ENCODE results near the gene CDC23. TPM values are rescaled to one million over a fixed set of nuclear protein-coding genes. Genes with fewer than 3 reads are reported as not detected.

The CDC23 gene
- total and polyA plus RNA-seq, 2 donors (not counting 1 experiment from before 2014, with no cell fraction given), result 11.8 to 35.4 TPM

- H3K9ac ChIP-seq (ENCODE audit: low read length), result no peak overlapping the region
- no peak overlapping the region for H3K27ac ChIP-seq (ENCODE audit: low read length in 2 of 2)
- no peak overlapping the region for H3K4me2 ChIP-seq (replicated peaks; ENCODE audit: low read depth, low read length, poor library complexity, severe bottlenecking)
- intact Hi-C loops (cut with micrococcal nuclease), result no loop called here
- ATAC-seq (ENCODE audit: low read depth), result no peak
- no peaks in the 10 kb centered on the region for H3K4me1 ChIP-seq (ENCODE audit: control insufficient read depth in 2 of 2, insufficient read depth in 2 of 2, low read length in 2 of 2)
- no peaks in the 10 kb centered on the region for H3K79me2 ChIP-seq (ENCODE audit: control insufficient read depth, insufficient read depth, low read length)
- DNase-seq, result no peak
- Mint-ChIP-seq H3K27me3 (peaks cover 26% of the 10 kb centered on the region), H3K4me1 (peaks cover 2% of the 10 kb centered on the region), H3K9me3 (ENCODE audit: insufficient read depth) (no peaks in the 10 kb centered on the region), H3K4me3 (no peak overlapping the region), H3K27ac (no peak overlapping the region)
- H4K20me1 ChIP-seq (ENCODE audit: control insufficient read depth, insufficient read depth, low read length, poor library complexity, severe bottlenecking), result no peaks in the 10 kb centered on the region
- H3K4me3 ChIP-seq (ENCODE audit: control extremely low read depth in 1 of 5, extremely low read depth in 1 of 5, insufficient read depth in 1 of 5, low read depth in 2 of 5, low read length in 4 of 5), result no peak overlapping the region
- ChIA-PET POLR2A (no interaction called here), CTCF (no interaction called here)
- no CpG with 5 or more reads among the region's 2 CpGs for WGBS (ENCODE audit: insufficient coverage)
- peaks cover 0 to 16% (median 9%) of the 10 kb centered on the region in 4 experiments for H3K27me3 ChIP-seq (replicated peaks in 1 of 4; ENCODE audit: control extremely low read depth in 1 of 4, control insufficient read depth in 3 of 4, insufficient read depth in 4 of 4, low read length in 3 of 4)
- TF ChIP-seq CTCF (IDR thresholded peaks at IDR 0.05), result no peak
- no peak for TF ChIP-seq EZH2 (IDR thresholded peaks at IDR 0.05; ENCODE audit: borderline replicate concordance, insufficient read depth, low read depth, low read length, poor library complexity, severe bottlenecking)
- H3K9me3 ChIP-seq (ENCODE audit: control extremely low read depth in 1 of 3, control insufficient read depth in 2 of 3, insufficient read depth in 1 of 3, low read length in 2 of 3), result no peaks in the 10 kb centered on the region
- H3K36me3 ChIP-seq (replicated peaks in 1 of 2; ENCODE audit: control extremely low read depth in 1 of 2, control insufficient read depth in 1 of 2, extremely low read depth in 1 of 2, insufficient read depth in 2 of 2, low read length in 1 of 2), result no peaks in the 10 kb centered on the region
- H2AFZ ChIP-seq (ENCODE audit: insufficient read depth, low read depth, low read length, poor library complexity, severe bottlenecking), result no peak overlapping the region
These were observed 21.5 kb upstream of the CDC23 start for GRCh38 chr5:138234651-138235050.

GRCh38 chr5:138233280-138233679 lies 20.2 kb upstream of the CDC23 start:
- Histone ChIP-seq H3K27ac (ENCODE audit: low read length in 2 of 2) (no peak overlapping the region), H3K4me3 (ENCODE audit: control extremely low read depth in 1 of 5, extremely low read depth in 1 of 5, insufficient read depth in 1 of 5, low read depth in 2 of 5, low read length in 4 of 5) (no peak overlapping the region), H3K36me3 (replicated peaks in 1 of 2; ENCODE audit: control extremely low read depth in 1 of 2, control insufficient read depth in 1 of 2, extremely low read depth in 1 of 2, insufficient read depth in 2 of 2, low read length in 1 of 2) (no peaks in the 10 kb centered on the region), H3K4me2 (replicated peaks; ENCODE audit: low read depth, low read length, poor library complexity, severe bottlenecking) (no peak overlapping the region), H3K9ac (ENCODE audit: low read length) (no peak overlapping the region), H3K9me3 (ENCODE audit: control extremely low read depth in 1 of 3, control insufficient read depth in 2 of 3, insufficient read depth in 1 of 3, low read length in 2 of 3) (no peaks in the 10 kb centered on the region), H3K4me1 (ENCODE audit: control insufficient read depth in 2 of 2, insufficient read depth in 2 of 2, low read length in 2 of 2) (no peaks in the 10 kb centered on the region), H2AFZ (ENCODE audit: insufficient read depth, low read depth, low read length, poor library complexity, severe bottlenecking) (no peak overlapping the region), H3K27me3 (replicated peaks in 1 of 4; ENCODE audit: control extremely low read depth in 1 of 4, control insufficient read depth in 3 of 4, insufficient read depth in 4 of 4, low read length in 3 of 4) (peaks cover 0 to 9% (median 2%) of the 10 kb centered on the region in 4 experiments), H3K79me2 (ENCODE audit: control insufficient read depth, insufficient read depth, low read length) (no peaks in the 10 kb centered on the region), H4K20me1 (ENCODE audit: control insufficient read depth, insufficient read depth, low read length, poor library complexity, severe bottlenecking) (no peaks in the 10 kb centered on the region)
- TF ChIP-seq CTCF (IDR thresholded peaks at IDR 0.05) (no peak), EZH2 (IDR thresholded peaks at IDR 0.05; ENCODE audit: borderline replicate concordance, insufficient read depth, low read depth, low read length, poor library complexity, severe bottlenecking) (no peak)
- WGBS (ENCODE audit: insufficient coverage), result 100% methylated on average over 1 of the region's 2 CpGs
- no peak overlapping the region for H3K27ac Mint-ChIP-seq
- POLR2A ChIA-PET, result no interaction called here
- intact Hi-C loops (cut with micrococcal nuclease), result no loop called here
- DNase-seq (no peak), ATAC-seq (ENCODE audit: low read depth) (no peak)
- H3K9me3 Mint-ChIP-seq (ENCODE audit: insufficient read depth), result no peaks in the 10 kb centered on the region
- no peaks in the 10 kb centered on the region for H3K4me1 Mint-ChIP-seq
- no peak overlapping the region for H3K4me3 Mint-ChIP-seq
- CTCF ChIA-PET, result no interaction called here
- H3K27me3 Mint-ChIP-seq, result peaks cover 24% of the 10 kb centered on the region
